ENCODE results near the gene MPV17L2. TPM values are rescaled to one million over a fixed set of nuclear protein-coding genes. Genes with fewer than 3 reads are reported as not detected.

MPV17L2 gene
- total RNA-seq, 5 donors from 2014 or later (not counting 1 experiment from before 2014, with no cell fraction given): 3.8 to 8.2 (median 8.1) TPM

DNA sequence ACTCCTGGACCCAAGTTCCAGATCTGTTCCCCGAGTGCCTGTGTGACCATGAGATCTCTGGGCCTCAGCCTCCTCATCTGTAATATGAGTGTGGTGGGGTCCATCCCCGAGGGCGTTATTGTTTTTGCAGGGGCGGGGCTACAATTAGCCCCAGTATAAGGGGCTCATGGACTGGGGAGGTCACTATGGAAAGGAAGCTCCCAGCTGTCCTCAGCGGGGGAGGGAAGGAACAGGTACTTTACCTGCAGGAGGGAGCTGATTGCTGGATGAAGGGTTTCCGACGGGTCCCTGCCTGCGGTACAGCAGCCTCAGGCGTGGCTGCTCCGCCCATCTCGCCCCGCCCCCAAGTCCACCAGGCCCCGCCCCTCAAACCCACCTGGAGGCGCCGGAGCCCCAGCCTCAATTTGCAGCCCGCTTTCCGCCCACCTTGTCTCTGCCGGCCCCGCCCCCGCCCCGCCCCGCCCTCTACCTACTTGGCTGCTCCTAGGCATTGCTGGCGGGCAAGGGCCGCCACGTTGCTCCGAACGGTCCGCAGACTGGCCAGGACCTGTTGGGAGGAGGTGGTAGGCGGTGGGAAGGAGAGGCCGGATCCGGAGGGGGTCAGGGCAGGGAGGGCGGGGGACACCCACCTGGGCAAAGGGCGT, 27.7 kb downstream of the MPV17L2 start:
- Mint-ChIP-seq H3K27me3 (peaks cover 25 to 48% of the 10 kb centered on the region in 2 donors), H3K9me3 (no peaks in the 10 kb centered on the region), H3K36me3 (no peaks in the 10 kb centered on the region), H3K4me3 (no peak overlapping the region), H3K27ac (no peak overlapping the region), H3K4me1 (peaks cover 16 to 23% (median 18%) of the 10 kb centered on the region in 3 donors)
- H3K4me3 ChIP-seq (ENCODE audit: control insufficient read depth in 1 of 2, extremely low read depth in 1 of 2, low read length in 1 of 2): no peak overlapping the region
- H3K27ac ChIP-seq (ENCODE audit: low read length): no peak overlapping the region
- H3K9me3 ChIP-seq: no peaks in the 10 kb centered on the region
- ChIA-PET POLR2A (interaction anchor here in 1 of 2 donors (0.6 kb wide), 1 partner anchor 9 kb away, joined by 5 read pairs; no protein-coding TSS in a partner anchor), CTCF (interaction anchor here in 1 of 2 donors (0.5 kb wide), 1 partner anchor 12 kb away, joined by 3 read pairs; no protein-coding TSS in a partner anchor)
- ATAC-seq (replicated peaks in 1 of 4): no peak
- no peaks in the 10 kb centered on the region for H3K36me3 ChIP-seq (ENCODE audit: control insufficient read depth in 2 of 2, extremely low read depth in 1 of 2, insufficient read depth in 1 of 2, low read length in 1 of 2)
- WGBS (ENCODE audit: insufficient coverage): 6% methylated on average over 6 of the region's 33 CpGs
- H3K27me3 ChIP-seq (replicated peaks in 1 of 2; ENCODE audit: control insufficient read depth in 2 of 2, extremely low read depth in 1 of 2, insufficient read depth in 2 of 2, low read length in 1 of 2): peaks cover 0 to 71% of the 10 kb centered on the region in 2 experiments
- peak in 1 of 35 experiments; percentile 18 for DNase-seq
- peaks cover 3 to 25% of the 10 kb centered on the region in 2 experiments for H3K4me1 ChIP-seq (ENCODE audit: control insufficient read depth in 1 of 2, extremely low read depth in 1 of 2, insufficient read depth in 2 of 2, low read length in 2 of 2)

DNA sequence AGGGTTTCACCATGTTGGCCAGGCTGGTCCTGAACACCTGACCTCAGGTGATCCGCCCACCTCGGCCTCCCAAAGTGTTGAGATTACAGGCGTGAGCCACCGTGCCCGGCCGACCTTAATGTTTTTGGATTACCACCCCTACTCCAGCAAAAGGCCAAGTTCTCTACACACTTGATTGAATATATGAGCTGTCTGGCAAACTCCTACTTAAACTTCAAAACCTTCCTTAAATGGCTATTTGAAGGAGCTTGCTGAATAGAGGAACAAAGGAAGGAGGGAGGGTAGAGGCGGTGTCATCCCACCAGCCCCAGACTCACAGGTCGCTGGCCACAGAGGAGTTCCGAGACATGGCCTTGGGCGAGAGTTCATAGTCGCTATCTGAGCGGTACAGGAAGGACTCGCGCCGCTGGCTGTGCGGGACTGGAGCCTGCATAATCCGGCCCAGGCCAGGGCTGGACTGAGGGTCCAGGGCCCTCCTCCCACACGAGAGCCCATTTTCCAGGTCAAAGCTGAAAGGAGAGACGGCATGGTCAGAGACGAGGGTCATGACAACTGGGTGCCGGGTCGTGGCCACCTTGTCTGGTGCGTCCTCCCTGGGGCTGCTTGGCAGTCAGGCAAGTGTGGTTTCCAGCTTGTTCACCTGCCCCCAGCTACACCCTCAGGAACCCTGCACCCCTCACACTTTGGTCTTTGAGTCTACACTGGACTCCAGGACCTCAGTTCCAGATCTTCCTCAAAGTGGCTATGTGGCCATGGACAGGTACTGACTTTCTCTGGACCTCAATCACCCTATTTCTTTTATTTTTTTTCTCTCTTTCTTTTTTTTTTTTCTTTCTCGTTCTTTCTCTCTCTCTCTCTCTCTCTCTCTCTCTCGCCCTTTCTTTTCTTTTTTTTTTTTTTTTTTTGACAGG, 29.1 kb downstream of the MPV17L2 start:
- 87% methylated on average over 15 of the region's 25 CpGs for WGBS (ENCODE audit: insufficient coverage)
- Histone ChIP-seq H3K4me3 (ENCODE audit: control insufficient read depth in 1 of 2, extremely low read depth in 1 of 2, low read length in 1 of 2) (no peak overlapping the region), H3K4me1 (ENCODE audit: control insufficient read depth in 1 of 2, extremely low read depth in 1 of 2, insufficient read depth in 2 of 2, low read length in 2 of 2) (peaks cover 3 to 29% of the 10 kb centered on the region in 2 experiments), H3K27me3 (replicated peaks in 1 of 2; ENCODE audit: control insufficient read depth in 2 of 2, extremely low read depth in 1 of 2, insufficient read depth in 2 of 2, low read length in 1 of 2) (peaks cover 0 to 83% of the 10 kb centered on the region in 2 experiments), H3K36me3 (ENCODE audit: control insufficient read depth in 2 of 2, extremely low read depth in 1 of 2, insufficient read depth in 1 of 2, low read length in 1 of 2) (no peaks in the 10 kb centered on the region), H3K9me3 (no peaks in the 10 kb centered on the region), H3K27ac (ENCODE audit: low read length) (no peak overlapping the region)
- no peaks in the 10 kb centered on the region for H3K9me3 Mint-ChIP-seq
- H3K4me3 Mint-ChIP-seq: no peak overlapping the region
- ChIA-PET CTCF (interaction anchor here (0.6 to 0.7 kb wide), 2 partner anchors 47 to 139 kb away, joined by 3 to 4 read pairs; no protein-coding TSS in a partner anchor), POLR2A (interaction anchor here in 1 of 2 donors (0.6 kb wide), 1 partner anchor 10 kb away, joined by 4 read pairs; no protein-coding TSS in a partner anchor)
- H3K36me3 Mint-ChIP-seq: no peaks in the 10 kb centered on the region
- peaks cover 31 to 58% of the 10 kb centered on the region in 2 donors for H3K27me3 Mint-ChIP-seq
- ATAC-seq (replicated peaks in 1 of 4) (no peak), DNase-seq (no peak)
- no peak overlapping the region for H3K27ac Mint-ChIP-seq
- H3K4me1 Mint-ChIP-seq: peaks cover 17 to 30% (median 20%) of the 10 kb centered on the region in 3 donors

DNA sequence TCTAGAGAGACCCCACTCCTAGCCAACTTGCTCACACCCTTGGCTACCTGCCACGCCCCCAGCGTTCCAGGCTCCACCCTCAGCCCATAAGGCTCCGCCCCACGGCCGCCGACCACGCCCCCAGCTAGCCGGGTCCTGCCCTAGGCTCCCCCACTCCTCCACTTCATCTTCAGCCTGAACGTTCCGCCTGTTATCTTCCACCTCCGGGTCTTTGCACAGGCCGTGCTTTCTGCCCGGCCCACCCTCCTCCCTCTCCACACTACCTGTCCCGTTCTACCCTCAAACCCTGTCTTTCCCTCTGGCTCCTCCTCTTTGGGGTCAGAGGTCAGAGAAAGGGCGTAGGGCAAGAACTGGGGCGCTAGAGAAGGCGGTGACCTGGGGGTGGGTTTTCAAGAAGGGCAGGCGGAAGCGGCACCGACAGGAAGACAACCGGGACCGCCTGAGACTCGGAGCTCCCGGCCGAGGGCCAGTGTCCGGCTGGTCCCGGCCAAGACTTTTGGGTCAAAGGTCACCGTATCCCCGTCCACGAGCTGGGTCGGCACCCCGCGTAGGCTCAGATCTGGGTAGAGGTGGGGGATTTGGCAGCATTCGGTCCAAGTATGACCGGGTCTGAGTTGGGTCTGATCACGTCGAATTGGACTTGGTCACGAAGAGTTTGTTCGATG, 31.0 kb downstream of the MPV17L2 start:
- Mint-ChIP-seq H3K9me3 (no peaks in the 10 kb centered on the region), H3K27me3 (peaks cover 38 to 69% of the 10 kb centered on the region in 2 donors), H3K4me3 (peak overlapping the region; percentile 77 to 92 (median 81)), H3K27ac (peak overlapping the region in 1 of 2 donors; percentile 36), H3K4me1 (peaks cover 20 to 33% (median 22%) of the 10 kb centered on the region in 3 donors), H3K36me3 (no peaks in the 10 kb centered on the region)
- ChIA-PET POLR2A (interaction anchor here in 1 of 2 donors (0.6 to 1.0 kb wide), 4 partner anchors 12 to 289 kb away, joined by 4 to 7 read pairs (median 5); no protein-coding TSS in a partner anchor), CTCF (interaction anchor here in 1 of 2 donors (0.5 to 1.0 kb wide), 7 partner anchors 20 to 135 kb away, joined by 3 to 8 read pairs (median 6); partner anchors contain the start of genes PIK3R2 and RAB3A)
- no peaks in the 10 kb centered on the region for H3K9me3 ChIP-seq
- 8% methylated on average over 36 of the region's 39 CpGs for WGBS (ENCODE audit: insufficient coverage)
- DNase-seq (peak in 6 of 35 experiments; percentile 5 to 33 (median 20)), ATAC-seq (replicated peaks in 1 of 4) (peak in 1 of 4 experiments; percentile 10)
- H3K4me1 ChIP-seq (ENCODE audit: control insufficient read depth in 1 of 2, extremely low read depth in 1 of 2, insufficient read depth in 2 of 2, low read length in 2 of 2): peaks cover 3 to 29% of the 10 kb centered on the region in 2 experiments
- peak overlapping the region; percentile 41 to 77 for H3K4me3 ChIP-seq (ENCODE audit: control insufficient read depth in 1 of 2, extremely low read depth in 1 of 2, low read length in 1 of 2)
- peaks cover 0 to 89% of the 10 kb centered on the region in 2 experiments for H3K27me3 ChIP-seq (replicated peaks in 1 of 2; ENCODE audit: control insufficient read depth in 2 of 2, extremely low read depth in 1 of 2, insufficient read depth in 2 of 2, low read length in 1 of 2)
- no peaks in the 10 kb centered on the region for H3K36me3 ChIP-seq (ENCODE audit: control insufficient read depth in 2 of 2, extremely low read depth in 1 of 2, insufficient read depth in 1 of 2, low read length in 1 of 2)
- no peak overlapping the region for H3K27ac ChIP-seq (ENCODE audit: low read length)

DNA sequence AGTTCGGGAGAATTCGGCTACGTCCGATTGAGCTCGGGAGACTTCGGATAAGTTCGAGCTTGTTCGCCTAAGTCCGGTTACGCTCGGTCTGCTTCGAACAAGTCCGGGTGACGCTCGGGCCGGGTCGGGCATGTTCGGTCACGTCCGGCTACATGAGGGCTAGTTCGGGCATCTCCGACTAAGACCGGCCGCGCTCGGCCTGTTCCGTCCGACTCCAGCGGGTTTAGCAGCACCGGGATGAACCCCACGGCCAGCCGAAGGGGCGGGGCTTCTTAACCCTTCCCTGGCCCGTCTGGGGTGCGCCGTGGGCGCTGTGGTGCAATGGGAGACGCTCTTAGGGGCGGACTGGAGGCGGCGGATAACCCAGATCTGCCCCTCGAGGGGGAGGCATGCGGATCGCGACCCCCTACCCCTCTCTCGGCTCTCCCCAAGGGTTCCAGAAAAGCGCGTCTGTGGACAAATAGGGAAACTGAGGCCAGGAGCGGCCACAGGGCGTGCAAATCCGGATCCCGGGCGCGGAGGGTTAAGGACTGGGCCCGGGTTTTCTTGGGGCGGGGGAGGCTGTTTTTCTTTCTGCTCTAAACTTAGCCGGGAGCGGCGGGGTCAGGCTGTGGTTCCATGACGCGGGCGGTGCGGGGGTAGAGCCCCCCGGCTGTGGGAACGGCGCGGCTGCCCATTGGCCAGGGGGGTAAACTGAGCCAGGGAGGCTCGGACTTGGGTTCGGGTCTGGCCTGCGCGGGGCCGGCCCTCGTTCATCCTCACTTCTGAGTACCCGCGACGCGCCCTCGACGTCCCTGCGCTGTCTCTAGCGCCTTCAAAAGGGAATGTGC, 31.7 kb downstream of the MPV17L2 start:
- H3K4me1 Mint-ChIP-seq: peaks cover 20 to 33% (median 22%) of the 10 kb centered on the region in 3 donors
- Histone ChIP-seq H3K27ac (ENCODE audit: low read length) (no peak overlapping the region), H3K4me3 (ENCODE audit: control insufficient read depth in 1 of 2, extremely low read depth in 1 of 2, low read length in 1 of 2) (peak overlapping the region; percentile 41 to 77), H3K9me3 (no peaks in the 10 kb centered on the region), H3K27me3 (replicated peaks in 1 of 2; ENCODE audit: control insufficient read depth in 2 of 2, extremely low read depth in 1 of 2, insufficient read depth in 2 of 2, low read length in 1 of 2) (peaks cover 0 to 89% of the 10 kb centered on the region in 2 experiments), H3K36me3 (ENCODE audit: control insufficient read depth in 2 of 2, extremely low read depth in 1 of 2, insufficient read depth in 1 of 2, low read length in 1 of 2) (no peaks in the 10 kb centered on the region), H3K4me1 (ENCODE audit: control insufficient read depth in 1 of 2, extremely low read depth in 1 of 2, insufficient read depth in 2 of 2, low read length in 2 of 2) (peaks cover 3 to 29% of the 10 kb centered on the region in 2 experiments)
- H3K27me3 Mint-ChIP-seq: peaks cover 42 to 73% of the 10 kb centered on the region in 2 donors
- H3K4me3 Mint-ChIP-seq: peak overlapping the region; percentile 77 to 92 (median 81)
- CTCF ChIA-PET: interaction anchor here in 1 of 2 donors (0.5 to 1.0 kb wide), 7 partner anchors 21 to 136 kb away, joined by 3 to 8 read pairs (median 6); partner anchors contain the start of genes PIK3R2 and RAB3A
- WGBS (ENCODE audit: insufficient coverage): 3% methylated on average over 74 of the region's 81 CpGs
- ATAC-seq (replicated peaks in 1 of 4) (peak; percentile 94 to 99 (median 97)), DNase-seq (peak; percentile 43 to 88 (median 71))
- H3K9me3 Mint-ChIP-seq: no peaks in the 10 kb centered on the region
- H3K36me3 Mint-ChIP-seq: no peaks in the 10 kb centered on the region
- POLR2A ChIA-PET: interaction anchor here in 1 of 2 donors (0.6 to 1.0 kb wide), 4 partner anchors 13 to 290 kb away, joined by 4 to 7 read pairs (median 5); no protein-coding TSS in a partner anchor
- H3K27ac Mint-ChIP-seq: peak overlapping the region; percentile 16 to 36

DNA sequence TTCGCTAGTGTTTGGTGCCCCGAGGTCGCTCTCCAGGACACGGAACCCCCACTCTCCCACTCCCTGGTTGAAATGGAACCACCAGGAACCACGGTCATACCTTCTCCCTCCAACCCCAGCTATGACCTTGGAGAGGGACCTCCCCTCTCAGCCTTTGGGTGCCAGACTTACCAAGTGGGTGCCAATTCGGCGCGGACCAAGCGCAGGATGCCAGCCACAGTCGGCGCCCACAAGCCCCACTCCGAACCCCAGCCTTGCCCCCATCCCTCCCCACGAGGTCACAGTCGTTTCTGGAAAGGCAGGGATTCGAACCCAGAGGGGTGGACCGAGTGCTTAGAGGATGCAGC, 32.3 kb downstream of the MPV17L2 start:
- peaks cover 3 to 29% of the 10 kb centered on the region in 2 experiments for H3K4me1 ChIP-seq (ENCODE audit: control insufficient read depth in 1 of 2, extremely low read depth in 1 of 2, insufficient read depth in 2 of 2, low read length in 2 of 2)
- H3K27me3 ChIP-seq (replicated peaks in 1 of 2; ENCODE audit: control insufficient read depth in 2 of 2, extremely low read depth in 1 of 2, insufficient read depth in 2 of 2, low read length in 1 of 2): peaks cover 0 to 90% of the 10 kb centered on the region in 2 experiments
- H3K36me3 Mint-ChIP-seq: no peaks in the 10 kb centered on the region
- CTCF ChIA-PET: no interaction called here
- no peak overlapping the region for H3K27ac ChIP-seq (ENCODE audit: low read length)
- H3K27ac Mint-ChIP-seq: no peak overlapping the region
- no peaks in the 10 kb centered on the region for H3K9me3 ChIP-seq
- no peaks in the 10 kb centered on the region for H3K9me3 Mint-ChIP-seq
- no peaks in the 10 kb centered on the region for H3K36me3 ChIP-seq (ENCODE audit: control insufficient read depth in 2 of 2, extremely low read depth in 1 of 2, insufficient read depth in 1 of 2, low read length in 1 of 2)
- no peak for DNase-seq
- H3K4me3 Mint-ChIP-seq: peak overlapping the region; percentile 3 to 92 (median 21)
- H3K4me3 ChIP-seq (ENCODE audit: control insufficient read depth in 1 of 2, extremely low read depth in 1 of 2, low read length in 1 of 2): no peak overlapping the region
- peaks cover 46 to 73% of the 10 kb centered on the region in 2 donors for H3K27me3 Mint-ChIP-seq
- 31% methylated on average over 9 of the region's 16 CpGs for WGBS (ENCODE audit: insufficient coverage)
- POLR2A ChIA-PET: no interaction called here
- no peak for ATAC-seq (replicated peaks in 1 of 4)
- H3K4me1 Mint-ChIP-seq: peaks cover 20 to 31% (median 22%) of the 10 kb centered on the region in 3 donors
